ENCODE data around the gene SFMBT2.

- no peak for TF ChIP-seq EZH2phosphoT487 (IDR thresholded peaks at IDR 0.05; ENCODE audit: borderline replicate concordance, low read length)
- TF ChIP-seq CTCF (IDR thresholded peaks at IDR 0.05; ENCODE audit: low read depth, low read length, poor library complexity, severe bottlenecking): no peak
These were observed 1.1 kb downstream of the SFMBT2 start for GRCh38 chr10:7409732-7410168.
